ENCODE results near the gene EPOP.

DNA sequence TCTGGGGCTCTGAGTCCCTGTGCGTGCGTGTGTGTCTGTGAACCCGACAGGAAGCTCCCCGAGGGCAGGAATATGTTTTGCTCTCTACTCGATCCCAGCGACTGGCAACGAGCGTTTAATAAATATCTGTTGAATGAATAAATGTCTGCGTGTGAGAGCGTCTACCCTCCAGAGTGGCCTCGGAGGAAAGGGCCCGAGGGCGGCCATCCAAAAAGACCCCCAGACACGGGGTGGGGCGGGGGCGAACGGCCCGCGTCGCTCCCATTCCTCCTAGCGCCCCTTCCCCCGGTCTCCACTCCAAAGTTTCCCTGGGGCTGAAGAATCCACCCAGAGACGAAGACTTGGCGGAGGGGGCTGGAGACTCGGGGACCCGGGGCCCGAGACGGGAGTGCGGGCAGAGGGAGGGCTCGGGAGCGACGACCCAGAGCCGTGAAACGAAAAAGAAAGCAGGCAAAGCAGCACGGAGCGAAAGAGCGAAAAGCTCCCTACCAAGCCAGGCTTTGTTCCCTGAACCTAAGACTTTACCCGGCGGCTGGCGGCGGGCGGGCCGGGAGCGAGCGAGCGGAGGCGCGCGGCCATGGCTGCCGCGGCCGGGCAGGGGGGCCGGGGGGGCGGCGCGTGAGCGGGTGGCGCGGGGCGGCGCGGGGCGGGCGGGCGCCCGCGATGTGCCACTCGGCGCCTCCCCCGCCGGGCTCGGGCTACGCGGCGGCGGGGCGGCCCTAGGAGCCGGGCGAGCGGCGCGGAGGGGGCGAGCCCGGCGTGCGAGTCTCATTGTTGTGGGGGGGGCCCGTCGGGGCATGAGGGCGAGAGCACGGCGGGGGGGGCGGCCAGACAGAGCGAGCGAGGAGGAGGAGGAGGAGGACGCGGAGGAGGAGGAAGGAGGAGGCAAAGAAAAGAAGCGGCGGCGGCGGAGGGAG is 30.1 kb upstream of the EPOP start, which contains the start of gene MLLT6:
- TF ChIP-seq EZH2phosphoT487 (IDR thresholded peaks at IDR 0.05; ENCODE audit: low read depth), result no peak
- TF ChIP-seq, protein P1, sequence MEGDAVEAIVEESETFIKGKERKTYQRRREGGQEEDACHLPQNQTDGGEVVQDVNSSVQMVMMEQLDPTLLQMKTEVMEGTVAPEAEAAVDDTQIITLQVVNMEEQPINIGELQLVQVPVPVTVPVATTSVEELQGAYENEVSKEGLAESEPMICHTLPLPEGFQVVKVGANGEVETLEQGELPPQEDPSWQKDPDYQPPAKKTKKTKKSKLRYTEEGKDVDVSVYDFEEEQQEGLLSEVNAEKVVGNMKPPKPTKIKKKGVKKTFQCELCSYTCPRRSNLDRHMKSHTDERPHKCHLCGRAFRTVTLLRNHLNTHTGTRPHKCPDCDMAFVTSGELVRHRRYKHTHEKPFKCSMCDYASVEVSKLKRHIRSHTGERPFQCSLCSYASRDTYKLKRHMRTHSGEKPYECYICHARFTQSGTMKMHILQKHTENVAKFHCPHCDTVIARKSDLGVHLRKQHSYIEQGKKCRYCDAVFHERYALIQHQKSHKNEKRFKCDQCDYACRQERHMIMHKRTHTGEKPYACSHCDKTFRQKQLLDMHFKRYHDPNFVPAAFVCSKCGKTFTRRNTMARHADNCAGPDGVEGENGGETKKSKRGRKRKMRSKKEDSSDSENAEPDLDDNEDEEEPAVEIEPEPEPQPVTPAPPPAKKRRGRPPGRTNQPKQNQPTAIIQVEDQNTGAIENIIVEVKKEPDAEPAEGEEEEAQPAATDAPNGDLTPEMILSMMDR (IDR thresholded peaks at IDR 0.05; ENCODE audit: low read depth, low read length), result no peak

Data from OCI-LY3 (cell line).